ENCODE results near the gene TAGLN2.

TAGLN2 gene

DNA sequence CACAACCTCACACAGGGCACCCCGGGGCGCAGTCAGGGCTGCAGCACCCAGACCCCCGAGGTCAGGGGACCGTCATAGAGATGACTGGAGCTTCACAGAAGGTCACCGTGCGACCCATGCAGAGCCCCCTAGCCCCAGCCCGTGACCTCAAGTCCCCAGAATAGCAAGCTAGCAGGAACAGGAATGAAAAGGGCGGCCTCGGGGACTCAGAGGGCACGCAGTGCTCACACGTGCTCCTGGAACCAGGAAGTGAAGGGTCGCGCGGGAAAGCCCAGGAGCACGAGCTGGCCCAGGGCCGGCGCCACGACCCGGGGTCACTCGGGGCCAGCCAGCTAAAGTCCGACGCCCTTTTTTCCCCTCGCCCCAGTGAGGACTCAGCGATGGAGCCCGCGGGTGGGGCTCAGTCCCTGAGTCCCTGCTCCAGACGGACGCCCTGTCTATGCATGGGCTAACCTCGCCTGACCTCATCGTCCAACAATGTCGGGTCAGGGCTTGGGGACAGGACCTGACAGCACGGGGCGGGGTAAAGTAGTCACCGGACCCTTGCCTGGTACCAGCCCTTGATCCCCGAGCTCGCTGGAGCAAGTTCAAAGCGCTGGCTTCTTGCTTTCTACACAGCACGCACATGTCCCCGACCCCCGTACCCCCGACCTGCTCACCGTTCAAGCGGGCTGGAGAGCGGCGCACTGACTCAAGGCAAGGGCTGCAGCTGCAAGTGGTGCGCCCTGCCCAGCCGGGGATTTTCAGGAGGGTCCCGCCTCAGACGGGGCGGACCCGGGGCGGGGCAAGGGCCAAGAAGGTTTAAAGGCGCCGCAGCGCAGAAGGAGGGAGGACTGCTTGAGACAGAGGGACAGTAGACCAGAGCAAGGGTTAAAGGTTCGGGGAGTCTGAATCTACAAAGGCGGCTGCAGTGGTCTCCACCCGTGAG is at the start of gene TAGLN2:
Gene TAGLN2 (minus strand): TSS at position 717 of the 928 bp plus-strand sequence. CDS start 4,998 bp downstream, outside the sequence.
- peak; percentile 96 for DNase-seq (ENCODE audit: low spot score)
- TF ChIP-seq, protein P1, sequence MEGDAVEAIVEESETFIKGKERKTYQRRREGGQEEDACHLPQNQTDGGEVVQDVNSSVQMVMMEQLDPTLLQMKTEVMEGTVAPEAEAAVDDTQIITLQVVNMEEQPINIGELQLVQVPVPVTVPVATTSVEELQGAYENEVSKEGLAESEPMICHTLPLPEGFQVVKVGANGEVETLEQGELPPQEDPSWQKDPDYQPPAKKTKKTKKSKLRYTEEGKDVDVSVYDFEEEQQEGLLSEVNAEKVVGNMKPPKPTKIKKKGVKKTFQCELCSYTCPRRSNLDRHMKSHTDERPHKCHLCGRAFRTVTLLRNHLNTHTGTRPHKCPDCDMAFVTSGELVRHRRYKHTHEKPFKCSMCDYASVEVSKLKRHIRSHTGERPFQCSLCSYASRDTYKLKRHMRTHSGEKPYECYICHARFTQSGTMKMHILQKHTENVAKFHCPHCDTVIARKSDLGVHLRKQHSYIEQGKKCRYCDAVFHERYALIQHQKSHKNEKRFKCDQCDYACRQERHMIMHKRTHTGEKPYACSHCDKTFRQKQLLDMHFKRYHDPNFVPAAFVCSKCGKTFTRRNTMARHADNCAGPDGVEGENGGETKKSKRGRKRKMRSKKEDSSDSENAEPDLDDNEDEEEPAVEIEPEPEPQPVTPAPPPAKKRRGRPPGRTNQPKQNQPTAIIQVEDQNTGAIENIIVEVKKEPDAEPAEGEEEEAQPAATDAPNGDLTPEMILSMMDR (IDR thresholded peaks at IDR 0.05; ENCODE audit: extremely low read depth, missing control alignments), result no peak

DNA sequence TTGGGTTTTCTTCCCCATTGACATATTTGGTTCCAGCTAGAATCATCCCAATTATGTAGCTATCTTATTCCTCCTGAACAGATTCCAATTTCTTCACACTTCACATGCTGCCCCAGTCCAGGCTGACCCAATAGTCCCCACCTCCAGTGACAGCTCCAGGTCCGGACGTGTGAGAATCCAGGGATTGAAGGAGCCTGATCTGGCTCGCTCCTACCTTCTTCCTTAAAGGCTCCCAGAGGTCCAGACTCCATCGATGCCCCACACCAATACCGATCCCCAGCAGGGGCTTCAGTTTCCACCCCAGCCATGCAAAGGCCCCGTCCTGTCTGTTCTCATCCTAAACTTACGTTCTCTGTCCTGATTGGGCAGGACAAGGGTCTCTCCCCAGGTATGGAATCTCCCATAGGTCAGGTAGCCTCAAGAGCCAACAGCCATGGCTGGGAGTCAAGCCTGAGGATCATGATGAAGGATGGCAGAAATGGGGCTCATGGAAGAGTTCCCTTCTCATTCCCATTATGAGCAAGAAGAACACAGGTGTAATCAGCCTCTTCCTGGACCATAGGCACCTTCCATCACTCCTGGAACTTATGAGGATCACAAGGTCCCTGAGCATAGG is 49.2 kb upstream of the TAGLN2 start:
- TF ChIP-seq, protein P1 (IDR thresholded peaks at IDR 0.05; ENCODE audit: extremely low read depth, missing control alignments), result no peak

DNA sequence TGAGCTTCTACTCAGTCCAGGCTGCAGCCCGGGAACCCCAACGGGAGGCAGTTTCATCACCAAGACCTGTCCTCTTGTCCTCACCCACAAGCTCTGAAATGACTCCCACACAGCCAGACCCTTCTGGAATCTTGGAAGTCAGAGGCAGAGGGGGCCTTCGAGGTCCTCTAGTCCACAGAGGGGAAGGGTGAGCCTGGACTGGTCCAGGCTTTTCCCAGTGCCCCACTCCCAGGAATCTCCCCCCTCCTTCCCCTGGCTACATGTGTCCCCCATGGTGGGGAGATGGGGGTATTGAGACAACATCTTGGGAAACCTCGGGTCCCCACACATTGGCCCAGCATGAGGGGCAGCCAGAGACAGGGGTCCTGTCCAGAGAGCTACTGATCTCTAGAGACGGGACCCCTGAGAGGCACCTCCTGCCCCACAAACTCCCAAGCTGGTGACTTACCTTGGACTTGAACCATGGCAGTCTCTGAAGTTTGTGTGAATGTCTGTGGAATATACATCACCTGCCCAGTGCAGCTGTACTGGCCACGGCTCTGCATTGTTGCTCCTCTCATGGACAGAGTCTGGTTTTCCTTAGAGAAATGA is 48.1 kb upstream of the TAGLN2 start:
- no peak for DNase-seq (ENCODE audit: low spot score)
- TF ChIP-seq, protein P1 (IDR thresholded peaks at IDR 0.05; ENCODE audit: extremely low read depth, missing control alignments), result no peak

More for the DNA sequence above, 49.2 kb upstream of the TAGLN2 start:
- no peak for DNase-seq (ENCODE audit: low spot score)

DNA sequence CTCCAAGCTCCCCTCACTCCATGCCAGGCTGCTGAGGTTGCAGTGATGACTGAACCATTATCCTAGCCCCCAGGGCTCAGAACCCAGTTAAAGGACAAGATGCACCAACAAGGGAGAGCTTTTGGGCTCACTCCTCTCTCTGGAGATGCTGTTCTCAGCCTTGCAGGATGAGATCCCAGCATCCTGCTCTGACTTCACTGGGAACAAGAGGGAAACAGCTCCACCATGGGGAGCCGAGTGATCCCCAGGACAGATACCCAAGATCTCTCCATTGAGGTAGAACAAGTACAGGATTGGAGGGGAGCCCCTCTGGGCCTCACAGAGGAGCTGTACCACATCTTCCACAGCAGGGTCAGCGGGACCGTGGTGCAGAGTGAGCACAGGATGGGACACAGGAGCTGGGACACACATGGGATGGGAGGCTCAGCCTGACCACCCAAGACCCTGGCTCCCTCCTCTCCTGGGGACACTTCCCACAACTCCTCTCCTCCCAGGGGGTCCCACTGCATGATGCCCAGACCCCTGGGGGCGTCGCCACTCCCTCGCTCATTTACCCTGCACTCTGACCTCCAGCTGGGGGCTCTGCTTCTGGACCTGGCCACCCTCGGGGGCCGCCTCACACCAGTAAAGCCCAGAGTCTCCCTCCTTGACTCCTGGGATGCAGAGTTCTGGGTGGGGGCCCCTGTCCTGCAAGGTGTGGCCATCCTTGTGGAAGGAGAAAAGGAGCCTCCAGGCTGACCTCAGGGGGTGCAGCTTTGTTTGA is 47.3 kb upstream of the TAGLN2 start:
- TF ChIP-seq, protein P1 (IDR thresholded peaks at IDR 0.05; ENCODE audit: extremely low read depth, missing control alignments), result no peak
- DNase-seq (ENCODE audit: low spot score), result no peak

DNA sequence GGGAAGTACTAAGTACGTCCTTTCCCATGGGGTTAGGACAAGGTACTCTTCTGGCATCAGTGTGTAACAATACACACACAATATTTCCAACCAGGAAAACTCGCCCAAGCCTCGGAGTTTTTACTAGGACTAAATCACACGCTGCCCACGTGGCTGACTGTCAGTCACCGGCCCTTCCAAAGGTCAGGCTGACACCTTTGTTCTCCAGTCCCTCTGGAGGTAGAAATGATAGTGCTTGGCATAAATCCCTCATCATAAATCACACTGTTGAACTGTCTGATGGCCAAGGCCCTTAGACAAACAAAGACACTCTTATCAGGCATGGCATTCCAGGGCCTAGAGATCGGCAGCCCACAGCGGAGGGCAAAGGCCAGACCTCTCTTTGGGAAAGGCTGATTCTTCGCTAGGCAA is 45.6 kb upstream of the TAGLN2 start:
- TF ChIP-seq, protein P1 (IDR thresholded peaks at IDR 0.05; ENCODE audit: extremely low read depth, missing control alignments), result no peak
- no peak for DNase-seq (ENCODE audit: low spot score)

DNA sequence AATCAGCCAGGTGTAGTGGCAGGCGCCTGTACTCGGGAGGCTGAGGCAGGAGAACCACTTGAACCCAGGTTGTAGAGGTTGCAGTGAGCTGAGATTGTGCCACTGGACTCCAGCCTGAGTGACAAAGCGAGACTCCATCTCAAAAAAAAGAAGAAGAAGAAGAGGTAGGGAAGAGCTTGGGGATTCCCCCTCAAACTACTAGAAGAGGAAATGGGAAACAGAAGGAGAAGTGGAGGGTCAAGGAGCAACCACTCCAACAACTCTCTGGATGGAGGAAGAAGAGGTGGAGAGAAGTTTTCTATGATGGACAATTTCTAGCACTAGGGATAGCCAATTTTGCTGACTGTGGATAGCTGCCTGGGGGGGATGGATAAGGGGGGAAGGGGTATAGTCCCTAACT is 43.6 kb upstream of the TAGLN2 start:
- TF ChIP-seq, protein P1 (IDR thresholded peaks at IDR 0.05; ENCODE audit: extremely low read depth, missing control alignments), result no peak
- DNase-seq (ENCODE audit: low spot score), result no peak
